Measurements from ENCODE around the gene TMEM161A.
"Not testable (repeated sequence)": the region's sequence is repeated elsewhere in the genome, so short reads cannot be mapped to it uniquely, and the experiment has no call there.

Gene TMEM161A

GRCh38 chr19:19154768-19155494 lies 16.7 kb upstream of the TMEM161A start:
- no peak for DNase-seq

GRCh38 chr19:19152668-19153384 lies 14.5 kb upstream of the TMEM161A start:
- no peak for DNase-seq

- DNase-seq: no peak
Measured at GRCh38 chr19:19151418-19151817, 13.1 kb upstream of the TMEM161A start.

- DNase-seq: no peak
Measured at GRCh38 chr19:19149435-19149834, 11.2 kb upstream of the TMEM161A start.

- DNase-seq: not testable (repeated sequence)
Measured at GRCh38 chr19:19148504-19148903, 10.2 kb upstream of the TMEM161A start.

DNA sequence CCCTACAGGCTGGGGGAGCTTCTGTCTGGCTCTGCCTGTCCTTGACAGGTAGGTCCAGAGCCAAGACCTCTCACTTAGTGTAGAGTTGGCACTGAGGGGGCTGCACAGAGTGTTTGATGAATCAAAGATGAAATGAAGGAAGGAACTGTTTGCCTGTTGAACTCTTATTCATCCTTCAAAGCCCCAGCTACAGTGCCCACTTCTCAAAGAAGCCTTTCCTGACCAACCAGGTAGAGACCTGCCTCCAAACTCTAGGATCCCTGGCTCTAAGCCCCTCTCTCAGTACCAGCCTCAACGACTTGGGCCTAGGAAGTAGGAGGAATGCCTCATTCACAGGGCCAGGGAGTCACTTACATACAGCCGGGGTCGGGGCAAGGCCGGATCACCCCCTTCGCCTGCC lies 9.1 kb upstream of the TMEM161A start:
- no peak for DNase-seq

GRCh38 chr19:19146865-19147264 lies 8.6 kb upstream of the TMEM161A start:
- DNase-seq: no peak

DNA sequence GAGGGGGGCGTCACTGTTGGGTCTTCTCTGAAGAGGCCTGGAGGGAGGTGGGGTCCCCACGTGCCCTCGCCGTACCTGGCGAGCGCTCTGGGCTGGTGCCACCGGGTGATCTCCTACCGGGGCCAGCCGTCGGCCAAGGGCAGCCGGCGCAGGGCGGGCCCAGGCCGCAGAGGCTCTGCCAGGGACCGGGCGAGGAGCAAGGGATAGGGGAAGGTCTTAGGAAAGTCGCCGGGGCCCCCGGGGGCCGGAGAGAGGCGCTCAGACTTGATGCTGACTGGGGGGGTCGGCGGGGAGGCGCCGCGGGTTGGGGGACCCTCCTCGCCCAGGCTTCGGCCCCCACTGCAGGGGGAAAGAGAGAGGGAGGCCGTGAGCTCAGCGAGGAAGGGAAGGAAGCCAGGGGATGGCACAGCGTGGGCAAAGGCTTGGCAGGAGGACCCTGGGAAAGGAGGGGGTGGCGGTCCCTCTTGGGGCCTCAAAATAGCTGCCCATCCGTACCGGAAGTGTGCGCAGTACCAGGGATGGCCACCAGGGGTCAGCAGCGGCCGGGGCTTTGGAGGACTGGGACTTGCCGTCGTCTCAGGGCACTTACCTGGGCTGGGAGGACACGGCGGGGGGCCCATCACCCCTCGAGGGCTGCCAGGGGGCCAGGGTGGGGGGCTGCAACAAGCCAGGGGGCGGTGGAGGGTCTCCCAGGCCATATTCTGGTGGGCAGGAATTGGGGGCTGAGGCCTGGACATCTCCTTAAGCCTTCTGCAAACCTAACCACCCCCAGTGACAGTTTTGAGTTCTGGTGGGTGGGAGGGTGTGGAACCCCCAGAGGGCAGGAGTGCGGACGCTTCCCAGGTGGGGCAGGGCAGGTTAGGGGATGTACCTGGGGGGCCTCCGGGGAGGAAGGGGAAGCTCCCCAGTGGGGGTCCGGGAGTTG lies 7.7 kb upstream of the TMEM161A start:
- DNase-seq: no peak

- no peak for DNase-seq
Measured at GRCh38 chr19:19145281-19145680, 7.0 kb upstream of the TMEM161A start.

DNA sequence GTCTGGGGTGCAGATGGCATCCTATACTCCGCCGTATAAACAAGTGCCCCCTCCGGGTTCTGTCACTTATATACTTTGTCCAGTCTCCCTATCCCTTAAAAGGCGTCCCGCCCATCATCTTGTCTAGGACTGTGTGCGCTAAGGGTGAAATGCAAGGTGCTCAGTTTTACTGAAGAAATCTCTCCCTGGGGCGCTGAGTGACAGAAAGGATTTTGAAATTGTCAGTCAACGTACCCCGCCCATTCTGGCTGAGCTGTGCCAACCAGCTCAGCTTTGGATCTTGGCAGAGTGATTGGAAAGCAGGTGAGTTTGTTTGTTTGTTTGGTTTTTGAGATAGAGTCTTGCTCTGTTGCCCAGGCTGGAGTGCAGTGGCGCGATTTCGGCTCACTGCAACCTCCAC lies 4.1 kb upstream of the TMEM161A start:
- DNase-seq: no peak

GRCh38 chr19:19140476-19140875 lies 2.2 kb upstream of the TMEM161A start:
- DNase-seq: no peak

- no peak for DNase-seq
Measured at GRCh38 chr19:19139876-19140229, 1.6 kb upstream of the TMEM161A start.

- no peak for DNase-seq
Measured at GRCh38 chr19:19137556-19138108, 646 bp downstream of the TMEM161A start.

- not testable (repeated sequence) for DNase-seq
Measured at GRCh38 chr19:19135713-19136112, 2.6 kb downstream of the TMEM161A start.

- DNase-seq: no peak
Measured at GRCh38 chr19:19134687-19135158, 3.6 kb downstream of the TMEM161A start.

- DNase-seq: no peak
Measured at GRCh38 chr19:19133985-19134384, 4.3 kb downstream of the TMEM161A start.

DNA sequence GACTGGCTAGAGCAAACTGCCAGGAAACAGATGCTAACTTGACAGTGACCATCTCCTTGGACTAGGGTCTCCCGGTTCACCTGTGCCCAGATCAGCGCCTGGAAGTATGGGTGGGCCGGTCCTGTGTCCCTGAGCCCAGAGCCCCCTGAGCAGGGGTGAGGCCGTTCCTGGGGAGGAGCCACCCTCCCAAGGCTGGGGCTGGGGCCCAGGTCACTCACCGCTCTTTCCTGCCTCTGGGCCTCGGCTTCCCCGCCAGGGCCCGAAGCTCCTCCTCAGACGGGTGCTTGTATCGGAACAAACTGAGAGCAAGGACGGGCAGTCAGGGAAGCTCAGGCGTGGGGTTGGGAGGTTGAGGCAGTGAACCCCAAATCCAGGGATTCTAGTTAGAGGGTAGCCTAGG lies 5.4 kb downstream of the TMEM161A start:
- DNase-seq: no peak

DNA sequence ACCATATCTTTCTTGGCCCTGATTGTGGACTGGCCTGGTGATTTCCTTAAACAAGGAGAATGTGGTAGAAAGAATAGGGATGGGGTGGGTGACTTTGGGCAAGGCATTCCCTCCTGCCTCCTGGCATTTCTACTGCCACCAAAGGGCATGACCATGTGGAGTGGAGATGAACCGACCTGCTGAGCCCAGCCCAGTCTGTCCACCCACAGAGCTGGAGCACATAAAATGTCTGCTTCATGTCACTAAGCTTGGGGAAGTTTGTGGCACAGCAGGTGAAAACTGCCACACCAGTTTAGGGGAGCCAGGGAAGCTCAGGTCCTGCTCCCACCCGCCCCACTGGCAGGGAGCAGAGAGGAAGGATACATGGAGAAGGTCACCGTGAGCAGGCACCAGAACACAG lies 6.3 kb downstream of the TMEM161A start:
- no peak for DNase-seq

GRCh38 chr19:19126102-19126501 lies 12.2 kb downstream of the TMEM161A start:
- DNase-seq: no peak

DNA sequence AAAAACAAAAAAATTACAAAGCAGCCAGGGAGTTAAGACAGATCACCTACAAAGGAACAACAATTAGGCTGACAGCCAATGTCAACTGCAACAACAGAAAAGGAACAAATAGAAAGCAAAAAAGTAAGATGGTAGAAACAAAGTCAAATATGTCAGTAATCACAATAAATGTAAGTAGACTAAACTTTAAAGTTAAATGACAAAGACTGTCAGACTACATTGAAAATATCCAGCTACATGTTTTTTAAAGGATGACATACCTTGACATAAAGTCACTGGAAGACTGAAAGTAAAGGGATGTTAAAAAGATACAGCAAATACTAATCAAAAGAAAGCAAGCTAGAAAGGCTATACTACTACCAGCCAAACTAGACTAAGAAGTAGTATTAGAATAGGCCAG lies 14.9 kb downstream of the TMEM161A start:
- DNase-seq: no peak

GRCh38 chr19:19122902-19123301 lies 15.4 kb downstream of the TMEM161A start:
- DNase-seq: no peak

DNA sequence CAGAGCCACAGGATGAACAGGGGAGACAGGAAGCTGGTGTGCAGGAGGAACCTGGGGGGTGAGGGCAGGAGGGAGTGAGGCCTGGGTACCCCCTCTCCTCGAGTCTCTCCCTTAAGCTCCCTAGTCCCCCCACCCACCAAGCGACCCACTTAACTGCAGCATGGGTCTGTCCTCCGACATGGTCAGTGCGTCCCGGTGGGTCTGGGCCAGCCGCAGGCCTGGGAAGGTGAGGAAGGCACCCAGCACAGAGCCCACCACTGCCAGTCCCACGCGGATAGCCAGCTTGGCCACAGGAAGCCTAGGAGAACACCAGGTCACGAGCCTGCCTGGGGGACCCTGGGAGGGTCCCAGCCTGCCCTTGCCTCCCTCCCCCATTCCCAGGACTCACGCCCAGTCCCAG lies 16.9 kb downstream of the TMEM161A start:
- no peak for DNase-seq
